ENCODE results near the gene FNIP2.
"Not testable (repeated sequence)": the region's sequence is repeated elsewhere in the genome, so short reads cannot be mapped to it uniquely, and the experiment has no call there.

FNIP2 gene

GRCh38 chr4:158915683-158916241 is 146.9 kb downstream of the FNIP2 start:
- intact Hi-C loops (cut with DNase I) = no loop called here
- DNase-seq = no peak

- intact Hi-C loops (cut with DNase I); DNase-seq: not testable (repeated sequence)
Observed at GRCh38 chr4:158920452-158920996, 151.7 kb downstream of the FNIP2 start.

- intact Hi-C loops (cut with DNase I); DNase-seq: not testable (repeated sequence)
Observed at GRCh38 chr4:158927774-158928173, 158.9 kb downstream of the FNIP2 start.

GRCh38 chr4:158929939-158930638 is 161.3 kb downstream of the FNIP2 start:
- intact Hi-C loops (cut with DNase I) = no loop called here
- DNase-seq = no peak

- intact Hi-C loops (cut with DNase I) = no loop called here
- no peak for DNase-seq
Observed at GRCh38 chr4:158930639-158930972, 161.8 kb downstream of the FNIP2 start.

GRCh38 chr4:158933236-158933635 is 164.4 kb downstream of the FNIP2 start:
- no peak for DNase-seq
- intact Hi-C loops (cut with DNase I) = no loop called here

- DNase-seq = no peak
Observed at GRCh38 chr4:158934996-158935669, 166.3 kb downstream of the FNIP2 start.

GRCh38 chr4:158936238-158936637 is 167.4 kb downstream of the FNIP2 start:
- no peak for DNase-seq
- intact Hi-C loops (cut with DNase I) = no loop called here

More at GRCh38 chr4:158934996-158935669, 166.3 kb downstream of the FNIP2 start:
- intact Hi-C loops (cut with DNase I) = no loop called here

GRCh38 chr4:158938220-158939044 is 169.6 kb downstream of the FNIP2 start:
- intact Hi-C loops (cut with DNase I) = no loop called here
- peak in 1 of 42 donors; percentile 4 for DNase-seq

GRCh38 chr4:158940271-158940670 is 171.4 kb downstream of the FNIP2 start:
- no peak for DNase-seq
- intact Hi-C loops (cut with DNase I) = no loop called here

GRCh38 chr4:158941321-158941720 is 172.5 kb downstream of the FNIP2 start:
- intact Hi-C loops (cut with DNase I) = no loop called here
- DNase-seq = no peak

GRCh38 chr4:158941895-158942294 is 173.1 kb downstream of the FNIP2 start:
- DNase-seq = no peak
- intact Hi-C loops (cut with DNase I) = no loop called here

- intact Hi-C loops (cut with DNase I) = no loop called here
- no peak for DNase-seq
Observed at GRCh38 chr4:158945529-158946108, 176.8 kb downstream of the FNIP2 start.

- intact Hi-C loops (cut with DNase I) = no loop called here
- DNase-seq = no peak
Observed at GRCh38 chr4:158946825-158947224, 178.0 kb downstream of the FNIP2 start.

GRCh38 chr4:158948071-158948470 is 179.2 kb downstream of the FNIP2 start:
- intact Hi-C loops (cut with DNase I) = no loop called here

GRCh38 chr4:158949099-158949498 is 180.3 kb downstream of the FNIP2 start:
- intact Hi-C loops (cut with DNase I) = no loop called here
- no peak for DNase-seq

More at GRCh38 chr4:158948071-158948470, 179.2 kb downstream of the FNIP2 start:
- DNase-seq = no peak

- DNase-seq; intact Hi-C loops (cut with DNase I): not testable (repeated sequence)
Observed at GRCh38 chr4:158952221-158952774, 183.5 kb downstream of the FNIP2 start.

- DNase-seq; intact Hi-C loops (cut with DNase I): not testable (repeated sequence)
Observed at GRCh38 chr4:158956345-158956744, 187.5 kb downstream of the FNIP2 start.

GRCh38 chr4:158956918-158957317 is 188.1 kb downstream of the FNIP2 start:
- DNase-seq; intact Hi-C loops (cut with DNase I): not testable (repeated sequence)
